Ishikawa (cell line): ENCODE data around the gene NOM1.

ENCODE experiments used
- CEBPB ChIP-seq: IDR thresholded peaks from 2 replicates; pipeline ENCODE4 v1.6.1; 2012
- CREB1 ChIP-seq: IDR thresholded peaks from 2 replicates; pipeline ENCODE4 v1.6.1; 2012; ENCODE audit warnings: low read depth
- EGR1 ChIP-seq: IDR thresholded peaks from 2 replicates; pipeline ENCODE4 v1.6.1; 2012
- EP300 ChIP-seq: IDR thresholded peaks from 2 replicates; pipeline ENCODE4 v1.6.1; 2012; ENCODE audit warnings: borderline replicate concordance
- FOXM1 ChIP-seq: IDR thresholded peaks from 2 replicates; pipeline ENCODE4 v1.6.1; 2012; ENCODE audit warnings: low read depth, borderline replicate concordance
- NFIC ChIP-seq: IDR thresholded peaks from 2 replicates; pipeline ENCODE4 v1.6.1; 2012
- RAD21 ChIP-seq: IDR thresholded peaks from 2 replicates; pipeline ENCODE4 v1.6.1; 2012; ENCODE audit warnings: low read depth
- REST ChIP-seq: IDR thresholded peaks from 2 replicates; pipeline ENCODE4 v1.6.1; 2012; ENCODE audit warnings: low read depth, mild to moderate bottlenecking
- TAF1 ChIP-seq: IDR thresholded peaks from 2 replicates; pipeline ENCODE4 v1.6.1; 2012; ENCODE audit warnings: low read depth, mild to moderate bottlenecking
- TCF12 ChIP-seq: IDR thresholded peaks from 2 replicates; pipeline ENCODE4 v1.6.1; 2012; ENCODE audit warnings: low read depth
- TEAD4 ChIP-seq: IDR thresholded peaks from 2 replicates; pipeline ENCODE4 v1.6.1; 2012
- USF1 ChIP-seq: IDR thresholded peaks from 2 replicates; pipeline ENCODE4 v1.6.1; 2012
- YY1 ChIP-seq: IDR thresholded peaks from 2 replicates; pipeline ENCODE4 v1.6.1; 2012; ENCODE audit warnings: low read depth
- ZBTB7A ChIP-seq: IDR thresholded peaks from 2 replicates; pipeline ENCODE4 v1.6.1; 2012; ENCODE audit warnings: low read depth
- TF ChIP-seq, protein P1 (sequence below): IDR thresholded peaks from 2 replicates; pipeline ENCODE4 v1.6.1; 2012

NOM1 gene

DNA sequence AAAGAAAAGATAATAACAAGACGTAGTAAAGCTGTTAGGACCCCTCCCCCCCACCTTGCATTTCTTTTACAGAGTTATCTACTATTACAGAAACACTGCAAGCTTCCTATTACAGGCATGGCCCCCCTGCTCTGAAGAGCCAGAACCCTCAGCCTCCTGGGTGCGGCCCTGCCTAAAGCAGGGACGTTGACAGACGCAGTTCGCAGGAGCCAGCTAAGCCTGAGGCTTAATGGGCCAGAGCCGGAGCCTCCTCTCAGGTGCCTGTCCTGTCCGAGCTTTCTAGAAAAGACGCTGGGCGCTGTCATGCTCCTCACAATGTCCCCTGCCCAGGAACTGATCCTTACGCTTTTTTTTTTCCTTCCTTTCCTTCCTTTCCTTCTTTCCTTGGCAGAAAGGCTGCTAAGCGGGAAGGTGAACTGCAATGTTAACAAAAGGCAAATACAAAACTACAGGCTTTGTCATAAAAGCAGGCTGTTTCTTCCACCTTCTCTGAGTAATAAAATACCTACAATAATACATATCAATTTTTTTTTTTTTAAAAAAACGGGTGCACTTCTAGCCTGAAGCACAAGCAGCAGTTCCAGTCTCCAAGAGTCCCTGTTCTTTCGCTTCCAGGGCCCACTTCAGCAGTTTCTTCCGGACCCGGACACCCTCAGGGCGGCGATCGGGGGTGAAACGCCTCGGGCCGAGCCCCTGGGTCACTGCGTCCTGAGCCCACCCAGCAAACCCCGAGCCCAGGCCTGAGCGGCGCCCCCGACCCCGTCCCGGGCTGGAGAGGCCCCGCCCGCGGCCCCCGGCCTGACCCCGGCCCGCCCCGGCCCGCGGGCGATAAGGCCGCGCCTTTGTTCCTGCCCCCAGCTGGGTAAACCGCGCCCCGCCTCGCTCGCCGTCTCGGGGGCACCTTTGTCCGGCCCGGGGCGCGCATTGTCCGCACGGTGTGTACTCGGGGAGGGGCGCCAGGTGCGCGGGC is 49.8 kb downstream of the NOM1 start:
- TF ChIP-seq FOXM1 (no peak), NFIC (no peak), EP300 (no peak), REST (no peak), RAD21 (no peak), TEAD4 (no peak)
- TF ChIP-seq, protein P1, sequence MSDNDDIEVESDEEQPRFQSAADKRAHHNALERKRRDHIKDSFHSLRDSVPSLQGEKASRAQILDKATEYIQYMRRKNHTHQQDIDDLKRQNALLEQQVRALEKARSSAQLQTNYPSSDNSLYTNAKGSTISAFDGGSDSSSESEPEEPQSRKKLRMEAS: no peak

GRCh38 chr7:156999958-157000726 is 50.6 kb downstream of the NOM1 start:
- TF ChIP-seq TCF12 (no peak), TAF1 (0 out of 2 replicates have a peak, but pooled peaks have one; percentile 17), YY1 (no peak), FOXM1 (no peak), USF1 (no peak), TEAD4 (no peak), ZBTB7A (peak; percentile 61), EP300 (no peak), EGR1 (peak; percentile 42; the same call in 1 of the 2 replicates), RAD21 (no peak), CREB1 (no peak), REST (no peak), CEBPB (no peak), NFIC (no peak)
- TF ChIP-seq, protein P1: peak; percentile 43

GRCh38 chr7:157000741-157001653 is 51.5 kb downstream of the NOM1 start:
- TF ChIP-seq NFIC (no peak), RAD21 (no peak), EP300 (no peak), EGR1 (no peak), CEBPB (no peak), YY1 (no peak), FOXM1 (no peak), USF1 (no peak), TAF1 (no peak), TCF12 (no peak), TEAD4 (no peak), CREB1 (no peak), REST (no peak), ZBTB7A (no peak)
- TF ChIP-seq, protein P1: no peak
